Hematopoietic multipotent progenitor cell treated with erythropoietin and hydrocortisone succinate and interleukin-3 and kit ligand, for 15 days (in vitro differentiated cells): ENCODE results near the gene SMIM13.
"Not testable (repeated sequence)": the region's sequence is repeated elsewhere in the genome, so short reads cannot be mapped to it uniquely, and the experiment has no call there.

Source experiments
- DNase-seq: peaks from one replicate; pipeline ENCODE4 v3.0.0-alpha.2; 2015; ENCODE audit warnings: low spot score

Gene SMIM13

GRCh38 chr6:11083956-11084355 lies 9.7 kb upstream of the SMIM13 start:
- no peak for DNase-seq

DNA sequence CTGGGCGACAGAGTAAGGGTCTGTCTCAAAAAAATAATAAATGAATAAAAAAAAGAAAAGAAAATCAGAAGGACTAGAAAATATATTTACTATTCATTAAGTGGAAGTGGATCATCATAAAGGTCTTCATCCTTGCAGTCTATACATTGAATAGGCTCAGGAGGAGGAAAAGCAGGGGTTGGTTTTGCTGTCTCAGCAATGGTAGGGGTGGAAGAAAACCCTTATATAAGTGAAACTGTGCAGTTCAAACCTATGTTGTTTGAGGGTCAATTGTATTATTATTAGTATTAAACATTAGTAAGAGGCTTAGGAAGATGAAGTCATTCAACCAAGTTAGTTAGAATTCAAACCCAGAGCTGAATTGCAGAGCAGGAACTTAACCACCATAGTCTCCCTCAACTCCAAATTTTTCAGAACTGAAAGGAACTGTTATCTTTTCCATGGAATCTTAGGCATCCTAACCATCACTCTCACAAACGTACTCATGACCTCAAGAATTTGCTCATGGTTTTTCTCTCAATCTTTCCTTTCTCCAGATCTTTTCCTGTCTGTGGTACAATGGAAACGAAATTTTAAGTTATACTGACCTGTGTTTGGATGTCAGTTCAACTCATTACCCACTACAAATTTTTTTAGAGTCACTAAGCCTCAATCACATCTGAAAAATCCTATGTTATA lies 7.7 kb upstream of the SMIM13 start:
- DNase-seq, result no peak

- not testable (repeated sequence) for DNase-seq
Observed at GRCh38 chr6:11087141-11087812, 6.4 kb upstream of the SMIM13 start.

- DNase-seq, result no peak
Observed at GRCh38 chr6:11089695-11090094, 3.9 kb upstream of the SMIM13 start.

- not testable (repeated sequence) for DNase-seq
Observed at GRCh38 chr6:11091141-11091540, 2.5 kb upstream of the SMIM13 start.

GRCh38 chr6:11092668-11093375 lies 812 bp upstream of the SMIM13 start:
- no peak for DNase-seq

DNA sequence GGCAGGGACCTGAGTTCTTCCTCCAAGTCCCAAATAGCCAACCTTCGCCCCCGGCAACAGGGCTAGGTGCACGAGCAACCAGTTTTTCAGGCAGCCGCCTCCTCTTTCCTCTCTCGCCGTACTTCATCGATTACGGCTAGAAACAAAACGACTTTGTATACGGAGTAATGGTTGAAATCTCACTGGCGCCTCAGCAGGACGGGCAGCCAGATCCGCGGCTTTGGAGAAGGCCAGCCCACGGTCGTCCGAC lies 333 bp upstream of the SMIM13 start:
- no peak for DNase-seq

GRCh38 chr6:11094411-11094851 lies 797 bp downstream of the SMIM13 start:
- no peak for DNase-seq

GRCh38 chr6:11094941-11095340 lies 1.3 kb downstream of the SMIM13 start:
- no peak for DNase-seq

GRCh38 chr6:11096109-11096508 lies 2.5 kb downstream of the SMIM13 start:
- no peak for DNase-seq

DNA sequence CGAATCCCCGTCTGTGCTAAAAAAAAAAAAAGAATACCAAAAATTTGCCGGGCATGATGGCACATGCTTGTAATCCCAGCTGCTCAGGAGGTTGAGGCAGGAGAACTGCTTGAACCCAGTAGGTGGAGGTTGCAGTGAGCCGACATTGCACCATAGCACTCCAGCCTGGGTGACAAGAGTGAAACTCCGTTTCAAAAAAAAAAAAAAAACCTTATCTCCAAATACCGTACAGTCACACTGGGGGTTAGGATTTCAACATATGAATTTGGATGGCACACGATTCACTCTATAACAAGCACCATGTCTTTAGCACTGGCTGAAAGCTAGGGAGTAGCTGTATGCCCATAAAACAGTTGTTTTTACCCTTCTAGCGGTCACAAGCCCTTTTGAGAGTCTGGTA lies 3.8 kb downstream of the SMIM13 start:
- peak; percentile 11 for DNase-seq

- no peak for DNase-seq
Observed at GRCh38 chr6:11098004-11098403, 4.4 kb downstream of the SMIM13 start.

GRCh38 chr6:11101417-11101816 lies 7.8 kb downstream of the SMIM13 start:
- no peak for DNase-seq

GRCh38 chr6:11103065-11103464 lies 9.4 kb downstream of the SMIM13 start:
- DNase-seq, result no peak

DNA sequence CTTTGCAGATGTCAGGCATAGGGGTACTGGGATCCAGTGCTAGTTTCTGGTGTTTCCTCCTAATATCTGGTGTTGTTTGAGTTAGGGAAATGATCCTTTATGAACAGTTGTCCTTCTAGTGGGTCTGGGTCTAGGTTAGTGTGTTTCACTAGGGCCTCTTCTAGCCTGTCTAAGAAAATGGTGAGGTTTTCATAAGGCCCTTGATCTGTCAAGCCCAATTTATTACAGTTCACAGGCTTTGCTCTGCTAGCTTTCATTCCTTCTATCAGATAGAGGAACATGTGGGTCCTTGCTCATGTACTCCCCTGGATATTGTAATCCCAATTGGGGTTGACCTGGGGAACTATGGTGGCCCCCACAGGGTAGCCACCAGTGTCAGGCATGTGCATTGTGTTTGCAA lies 15.1 kb downstream of the SMIM13 start:
- no peak for DNase-seq

- no peak for DNase-seq
Observed at GRCh38 chr6:11110921-11111768, 17.5 kb downstream of the SMIM13 start, which contains the start of gene ERVFRD-1. ERVFRD-1 (minus strand) TSS chr6:11111725; CDS start chr6:11105310, 6,415 bp downstream.

GRCh38 chr6:11111769-11112437 lies 18.3 kb downstream of the SMIM13 start:
- no peak for DNase-seq

GRCh38 chr6:11113038-11113437 lies 19.4 kb downstream of the SMIM13 start:
- DNase-seq, result no peak

DNA sequence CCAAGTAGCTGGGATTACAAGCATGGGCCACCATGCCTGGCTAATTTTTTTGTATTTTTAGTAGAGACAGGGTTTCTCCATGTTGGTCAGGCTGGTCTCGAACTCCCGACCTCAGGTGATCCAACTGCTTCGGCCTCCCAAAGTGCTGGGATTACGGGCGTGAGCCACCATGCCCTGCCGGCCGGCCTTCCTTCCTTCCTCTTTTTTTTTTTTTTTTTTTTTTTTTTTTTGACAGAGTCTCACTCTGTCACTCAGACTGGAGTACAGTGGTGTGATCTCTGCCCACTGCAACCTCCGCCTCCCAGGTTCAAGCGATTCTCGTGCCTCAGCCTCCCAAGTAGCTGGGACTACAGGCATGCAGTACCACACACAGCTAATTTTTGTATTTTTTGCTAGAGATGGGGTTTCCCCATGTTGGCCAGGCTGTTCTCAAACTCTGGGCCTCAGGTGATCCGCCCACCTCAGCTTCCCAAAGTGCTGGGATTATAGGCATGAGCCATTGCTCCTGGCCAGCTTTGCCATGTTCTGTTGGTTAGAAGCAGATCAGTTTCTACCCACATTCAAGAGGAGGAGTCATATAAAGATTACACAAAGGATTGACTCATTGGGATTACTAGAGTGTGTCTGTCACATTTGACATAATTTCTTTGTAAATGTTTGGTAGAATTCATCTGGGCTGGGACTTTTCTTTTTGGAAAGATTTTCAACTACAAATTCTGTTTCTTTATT lies 22.3 kb downstream of the SMIM13 start:
- not testable (repeated sequence) for DNase-seq

- DNase-seq, result no peak
Observed at GRCh38 chr6:11120271-11121005, 26.8 kb downstream of the SMIM13 start.
